Activated naive CD4-positive, alpha-beta T cell treated with anti-CD3 and anti-CD28 coated beads, Interleukin-2, amount 10 ng/mL, durations not matched to agents 7 days and 5 days (primary cell): ENCODE data around the gene TBCC.
"Not testable (repeated sequence)": the region's sequence is repeated elsewhere in the genome, so short reads cannot be mapped to it uniquely, and the experiment has no call there.

Source experiments
- CTCF ChIA-PET: fragments of 350-600 bp; sonication (Branson Sonifier 250); formaldehyde crosslinking; loops from one replicate; lab custom pipeline; 2021; ENCODE audit warnings: antibody characterized with exemption; lab: Charles Lee
- DNase-seq: peaks from one replicate; pipeline ENCODE4 v3.0.0-alpha.2; 2020
- H3K27ac Mint-ChIP-seq: one replicate; pipeline ENCODE4 v1.8.0; 2021; ENCODE audit warnings: mild to moderate bottlenecking, moderate library complexity, mixed read lengths
- H3K27me3 Mint-ChIP-seq: one replicate; pipeline ENCODE4 v1.8.0; 2021; ENCODE audit warnings: mild to moderate bottlenecking, mixed read lengths
- H3K36me3 Mint-ChIP-seq: one replicate; pipeline ENCODE4 v1.8.0; 2021; ENCODE audit warnings: mixed read lengths
- H3K4me1 Mint-ChIP-seq: one replicate; pipeline ENCODE4 v1.8.0; 2021; ENCODE audit warnings: mixed read lengths
- H3K4me3 Mint-ChIP-seq: one replicate; pipeline ENCODE4 v1.8.0; 2021; ENCODE audit warnings: mild to moderate bottlenecking, moderate library complexity, mixed read lengths
- H3K9me3 Mint-ChIP-seq: one replicate; pipeline ENCODE4 v1.8.0; 2021; ENCODE audit warnings: mixed read lengths

The TBCC gene

GRCh38 chr6:42781546-42781795, 35.6 kb upstream of the TBCC start:
- CTCF ChIA-PET, result no interaction called here
- Mint-ChIP-seq H3K4me1 (peaks cover 42% of the 10 kb centered on the region), H3K9me3 (no peaks in the 10 kb centered on the region), H3K36me3 (peaks cover 30% of the 10 kb centered on the region), H3K27me3 (no peaks in the 10 kb centered on the region), H3K4me3 (peak overlapping the region; percentile 81), H3K27ac (peak overlapping the region; percentile 100)
- DNase-seq, result no peak

GRCh38 chr6:42779521-42779920, 33.6 kb upstream of the TBCC start:
- CTCF ChIA-PET, result no interaction called here
- no peak overlapping the region for H3K4me3 Mint-ChIP-seq
- peaks cover 57% of the 10 kb centered on the region for H3K4me1 Mint-ChIP-seq
- H3K27me3 Mint-ChIP-seq, result no peaks in the 10 kb centered on the region
- no peak for DNase-seq
- no peak overlapping the region for H3K27ac Mint-ChIP-seq
- peaks cover 25% of the 10 kb centered on the region for H3K36me3 Mint-ChIP-seq
- no peaks in the 10 kb centered on the region for H3K9me3 Mint-ChIP-seq

GRCh38 chr6:42778122-42778521, 32.2 kb upstream of the TBCC start:
- Mint-ChIP-seq H3K4me1 (peaks cover 65% of the 10 kb centered on the region), H3K27ac (no peak overlapping the region), H3K4me3 (no peak overlapping the region), H3K9me3 (no peaks in the 10 kb centered on the region), H3K36me3 (peaks cover 17% of the 10 kb centered on the region), H3K27me3 (no peaks in the 10 kb centered on the region)
- CTCF ChIA-PET, result interaction anchor here (1.0 kb wide), 1 partner anchor 116 kb away, joined by 3 read pairs; no protein-coding TSS in a partner anchor
- no peak for DNase-seq

- peaks cover 71% of the 10 kb centered on the region for H3K4me1 Mint-ChIP-seq
- CTCF ChIA-PET, result no interaction called here
- no peaks in the 10 kb centered on the region for H3K9me3 Mint-ChIP-seq
- H3K36me3 Mint-ChIP-seq, result peaks cover 17% of the 10 kb centered on the region
- H3K27ac Mint-ChIP-seq, result no peak overlapping the region
- DNase-seq, result no peak
- H3K4me3 Mint-ChIP-seq, result no peak overlapping the region
- H3K27me3 Mint-ChIP-seq, result no peaks in the 10 kb centered on the region
Observed at GRCh38 chr6:42777126-42777822, 31.4 kb upstream of the TBCC start.

- H3K27ac Mint-ChIP-seq, result peak overlapping the region; percentile 98
- H3K4me3 Mint-ChIP-seq, result peak overlapping the region; percentile 68
- H3K27me3 Mint-ChIP-seq, H3K9me3 Mint-ChIP-seq: not testable (repeated sequence)
- DNase-seq, result peak; percentile 68
- CTCF ChIA-PET, result interaction anchor here (1.4 kb wide), 1 partner anchor 113 kb away, joined by 4 read pairs; no protein-coding TSS in a partner anchor
- peaks cover 80% of the 10 kb centered on the region for H3K4me1 Mint-ChIP-seq
- peaks cover 17% of the 10 kb centered on the region for H3K36me3 Mint-ChIP-seq
Observed at GRCh38 chr6:42774821-42775487, 29.1 kb upstream of the TBCC start.

GRCh38 chr6:42774201-42774600, 28.3 kb upstream of the TBCC start:
- H3K36me3 Mint-ChIP-seq, result peaks cover 23% of the 10 kb centered on the region
- peak overlapping the region; percentile 68 for H3K4me3 Mint-ChIP-seq
- peak; percentile 47 for DNase-seq
- peaks cover 80% of the 10 kb centered on the region for H3K4me1 Mint-ChIP-seq
- CTCF ChIA-PET, result interaction anchor here (1.0 kb wide), 1 partner anchor 10 kb away, joined by 3 read pairs; no protein-coding TSS in a partner anchor
- peak overlapping the region; percentile 98 for H3K27ac Mint-ChIP-seq
- H3K27me3 Mint-ChIP-seq, result no peaks in the 10 kb centered on the region
- no peaks in the 10 kb centered on the region for H3K9me3 Mint-ChIP-seq

GRCh38 chr6:42771741-42772100, 25.8 kb upstream of the TBCC start:
- peak; percentile 35 for DNase-seq
- no peaks in the 10 kb centered on the region for H3K9me3 Mint-ChIP-seq
- no peaks in the 10 kb centered on the region for H3K27me3 Mint-ChIP-seq
- CTCF ChIA-PET, result interaction anchor here (0.9 to 1.9 kb wide), 3 partner anchors 23 to 110 kb away, joined by 3 to 7 read pairs (median 4); partner anchors contain the start of gene TBCC
- peaks cover 64% of the 10 kb centered on the region for H3K4me1 Mint-ChIP-seq
- H3K4me3 Mint-ChIP-seq, result peak overlapping the region; percentile 64
- H3K36me3 Mint-ChIP-seq, result peaks cover 22% of the 10 kb centered on the region
- peak overlapping the region; percentile 100 for H3K27ac Mint-ChIP-seq

- Mint-ChIP-seq H3K36me3 (peaks cover 28% of the 10 kb centered on the region), H3K9me3 (no peaks in the 10 kb centered on the region), H3K4me3 (no peak overlapping the region), H3K4me1 (peaks cover 50% of the 10 kb centered on the region), H3K27me3 (no peaks in the 10 kb centered on the region), H3K27ac (peak overlapping the region; percentile 100)
- CTCF ChIA-PET, result interaction anchor here (1.5 kb wide), 1 partner anchor 11 kb away, joined by 3 read pairs; no protein-coding TSS in a partner anchor
- no peak for DNase-seq
Observed at GRCh38 chr6:42769836-42770235, 23.9 kb upstream of the TBCC start.

GRCh38 chr6:42769051-42769450, 23.1 kb upstream of the TBCC start:
- no peak for DNase-seq
- H3K4me3 Mint-ChIP-seq, result no peak overlapping the region
- no peaks in the 10 kb centered on the region for H3K9me3 Mint-ChIP-seq
- H3K4me1 Mint-ChIP-seq, result peaks cover 42% of the 10 kb centered on the region
- CTCF ChIA-PET, result interaction anchor here (1.5 kb wide), 1 partner anchor 10 kb away, joined by 3 read pairs; no protein-coding TSS in a partner anchor
- H3K27ac Mint-ChIP-seq, result peak overlapping the region; percentile 100
- no peaks in the 10 kb centered on the region for H3K27me3 Mint-ChIP-seq
- peaks cover 28% of the 10 kb centered on the region for H3K36me3 Mint-ChIP-seq

GRCh38 chr6:42766163-42766670, 20.3 kb upstream of the TBCC start:
- Mint-ChIP-seq H3K4me3 (no peak overlapping the region), H3K4me1 (peaks cover 21% of the 10 kb centered on the region), H3K27ac (no peak overlapping the region), H3K9me3 (no peaks in the 10 kb centered on the region), H3K36me3 (peaks cover 32% of the 10 kb centered on the region), H3K27me3 (no peaks in the 10 kb centered on the region)
- no peak for DNase-seq
- CTCF ChIA-PET, result no interaction called here

GRCh38 chr6:42764911-42765648, 19.2 kb upstream of the TBCC start:
- Mint-ChIP-seq H3K4me3 (no peak overlapping the region), H3K4me1 (peaks cover 10% of the 10 kb centered on the region), H3K27ac (no peak overlapping the region), H3K9me3 (no peaks in the 10 kb centered on the region), H3K36me3 (peaks cover 30% of the 10 kb centered on the region), H3K27me3 (no peaks in the 10 kb centered on the region)
- no peak for DNase-seq
- CTCF ChIA-PET, result no interaction called here

GRCh38 chr6:42762950-42763349, 17.0 kb upstream of the TBCC start:
- Mint-ChIP-seq H3K27ac (no peak overlapping the region), H3K9me3 (no peaks in the 10 kb centered on the region), H3K4me3 (no peak overlapping the region), H3K36me3 (peaks cover 35% of the 10 kb centered on the region), H3K4me1 (peaks cover 2% of the 10 kb centered on the region), H3K27me3 (no peaks in the 10 kb centered on the region)
- no peak for DNase-seq
- CTCF ChIA-PET, result interaction anchor here (0.6 to 1.0 kb wide), 2 partner anchors 10 to 37 kb away, joined by 3 to 6 read pairs; no protein-coding TSS in a partner anchor

- CTCF ChIA-PET, result no interaction called here
- Mint-ChIP-seq H3K4me3 (no peak overlapping the region), H3K9me3 (no peaks in the 10 kb centered on the region)
Observed at GRCh38 chr6:42762426-42762859, 16.5 kb upstream of the TBCC start.

More at GRCh38 chr6:42762426-42762859, 16.5 kb upstream of the TBCC start:
- no peak for DNase-seq
- peaks cover 31% of the 10 kb centered on the region for H3K36me3 Mint-ChIP-seq
- H3K27me3 Mint-ChIP-seq, result no peaks in the 10 kb centered on the region
- peaks cover 7% of the 10 kb centered on the region for H3K4me1 Mint-ChIP-seq
- H3K27ac Mint-ChIP-seq, result no peak overlapping the region
